HUES48 (cell line): ENCODE measurements around the gene CDH5.

Source experiments
- H3K27ac ChIP-seq: one replicate; pipeline ENCODE4 v1.7.0; 2013; ENCODE audit warnings: low read depth, low read length, inconsistent platforms
- H3K27me3 ChIP-seq: 2 replicates; pipeline ENCODE4 v1.6.1; 2013; ENCODE audit warnings: mild to moderate bottlenecking, low read length; ENCODE audit not compliant: control insufficient read depth, insufficient read depth
- H3K36me3 ChIP-seq: 2 replicates; pipeline ENCODE4 v1.6.1; 2013; ENCODE audit warnings: low read length; ENCODE audit not compliant: control insufficient read depth, insufficient read depth
- H3K4me1 ChIP-seq: 2 replicates; pipeline ENCODE4 v1.6.1; 2013; ENCODE audit warnings: mild to moderate bottlenecking, low read length; ENCODE audit not compliant: control insufficient read depth, insufficient read depth
- H3K4me3 ChIP-seq: 2 replicates; pipeline ENCODE4 v1.5.1; 2013; ENCODE audit warnings: mild to moderate bottlenecking, low read depth, low read length
- H3K9ac ChIP-seq: 2 replicates; pipeline ENCODE4 v1.6.1; 2013; ENCODE audit warnings: mild to moderate bottlenecking, low read depth, low read length, moderate library complexity
- H3K9me3 ChIP-seq: 2 replicates; pipeline ENCODE4 v1.6.1; 2013; ENCODE audit warnings: low read length; ENCODE audit not compliant: control insufficient read depth, insufficient read depth

Gene CDH5

GRCh38 chr16:66334853-66335574 lies 31.5 kb upstream of the CDH5 start:
- H3K27me3 ChIP-seq, result no peaks in the 10 kb centered on the region
- H3K36me3 ChIP-seq, result no peaks in the 10 kb centered on the region
- H3K9me3 ChIP-seq, result no peaks in the 10 kb centered on the region
- no peaks in the 10 kb centered on the region for H3K4me1 ChIP-seq
- H3K4me3 ChIP-seq, result no peak overlapping the region
- H3K27ac ChIP-seq, result no peak overlapping the region
- no peak overlapping the region for H3K9ac ChIP-seq

- Histone ChIP-seq H3K27me3 (no peaks in the 10 kb centered on the region), H3K27ac (no peak overlapping the region), H3K9me3 (no peaks in the 10 kb centered on the region), H3K9ac (no peak overlapping the region), H3K4me3 (no peak overlapping the region), H3K36me3 (no peaks in the 10 kb centered on the region), H3K4me1 (no peaks in the 10 kb centered on the region)
Measured at GRCh38 chr16:66335704-66336329, 30.7 kb upstream of the CDH5 start.

DNA sequence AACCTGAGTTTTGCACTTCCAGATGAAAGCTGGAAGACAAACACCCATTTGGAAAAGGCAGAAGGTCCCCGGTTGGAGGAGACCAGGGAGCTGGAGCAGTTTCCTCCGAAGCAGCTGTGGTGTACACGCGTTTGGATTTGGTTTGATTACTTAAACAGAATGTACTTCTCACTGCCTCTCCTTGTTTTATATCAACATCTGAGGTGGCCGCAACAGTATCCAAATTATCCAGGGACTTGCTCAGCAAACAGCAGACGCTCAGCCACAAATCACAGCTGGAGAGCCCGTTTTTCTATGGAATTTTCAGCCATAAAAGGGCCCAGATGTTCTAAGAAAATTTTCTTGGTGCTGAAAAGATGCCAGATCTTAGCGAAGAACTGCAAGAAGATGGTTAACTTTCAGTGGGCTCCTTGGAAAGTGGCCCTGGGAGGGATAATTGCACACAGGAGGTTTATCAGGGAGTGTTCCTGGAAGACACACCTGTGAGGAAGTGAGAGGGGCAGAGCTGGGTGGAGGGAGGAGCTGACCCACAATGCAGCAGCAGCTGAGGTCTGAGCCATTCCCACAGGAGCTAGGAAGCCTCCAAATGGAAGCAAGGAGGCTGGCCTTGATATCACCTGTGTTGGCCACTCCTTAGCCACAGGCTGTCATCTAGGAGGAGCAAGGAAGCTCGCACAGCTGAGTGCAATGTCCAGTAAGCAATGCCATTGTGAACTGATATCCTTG lies 28.9 kb upstream of the CDH5 start:
- Histone ChIP-seq H3K27me3 (no peaks in the 10 kb centered on the region), H3K4me3 (no peak overlapping the region), H3K4me1 (no peaks in the 10 kb centered on the region; the same call in 1 of the 2 replicates), H3K36me3 (no peaks in the 10 kb centered on the region), H3K9ac (no peak overlapping the region), H3K27ac (no peak overlapping the region), H3K9me3 (no peaks in the 10 kb centered on the region)

DNA sequence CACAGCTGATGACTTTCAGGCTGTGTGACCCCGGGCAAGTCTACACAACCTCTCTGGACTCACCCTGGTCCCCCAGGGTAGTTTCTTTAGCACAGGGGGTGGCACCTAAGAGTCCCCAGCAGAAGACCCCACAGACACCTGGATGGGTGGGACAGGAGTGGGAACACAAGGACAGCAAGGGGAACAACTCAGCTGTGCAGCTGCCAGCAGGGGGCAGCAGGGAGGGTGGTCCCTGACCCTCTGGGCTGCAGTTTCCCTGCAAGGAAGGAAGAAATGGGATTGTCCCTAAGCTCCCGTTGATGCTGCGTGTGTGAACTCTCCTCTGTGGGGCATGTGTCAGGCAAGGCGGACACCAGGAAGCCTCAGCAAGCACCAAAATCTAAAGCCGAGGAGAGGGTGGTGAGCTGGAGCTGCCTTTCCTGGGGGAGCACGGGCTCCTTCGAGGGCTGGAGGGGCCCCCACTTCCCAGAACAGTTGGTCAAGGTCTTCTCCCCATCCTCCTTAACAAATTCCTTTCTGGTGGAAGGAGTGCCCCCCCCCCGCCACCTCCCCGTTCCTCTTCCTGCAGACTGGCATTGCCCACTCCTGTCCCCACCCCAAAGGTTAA lies 24.1 kb upstream of the CDH5 start:
- Histone ChIP-seq H3K9me3 (peaks cover 6% of the 10 kb centered on the region; the same call in 1 of the 2 replicates), H3K9ac (no peak overlapping the region), H3K4me3 (no peak overlapping the region), H3K4me1 (no peaks in the 10 kb centered on the region; the same call in 1 of the 2 replicates), H3K27me3 (no peaks in the 10 kb centered on the region), H3K27ac (no peak overlapping the region), H3K36me3 (no peaks in the 10 kb centered on the region)

- Histone ChIP-seq H3K9me3 (peaks cover 6% of the 10 kb centered on the region; the same call in 1 of the 2 replicates), H3K27ac (no peak overlapping the region), H3K4me1 (no peaks in the 10 kb centered on the region; the same call in 1 of the 2 replicates), H3K4me3 (no peak overlapping the region), H3K27me3 (no peaks in the 10 kb centered on the region), H3K9ac (no peak overlapping the region), H3K36me3 (no peaks in the 10 kb centered on the region)
Measured at GRCh38 chr16:66344533-66345145, 21.9 kb upstream of the CDH5 start.

- H3K4me1 ChIP-seq, result no peaks in the 10 kb centered on the region; the same call in 1 of the 2 replicates
- H3K27me3 ChIP-seq, result no peaks in the 10 kb centered on the region
- H3K36me3 ChIP-seq, result no peaks in the 10 kb centered on the region
Measured at GRCh38 chr16:66346221-66346620, 20.3 kb upstream of the CDH5 start.

DNA sequence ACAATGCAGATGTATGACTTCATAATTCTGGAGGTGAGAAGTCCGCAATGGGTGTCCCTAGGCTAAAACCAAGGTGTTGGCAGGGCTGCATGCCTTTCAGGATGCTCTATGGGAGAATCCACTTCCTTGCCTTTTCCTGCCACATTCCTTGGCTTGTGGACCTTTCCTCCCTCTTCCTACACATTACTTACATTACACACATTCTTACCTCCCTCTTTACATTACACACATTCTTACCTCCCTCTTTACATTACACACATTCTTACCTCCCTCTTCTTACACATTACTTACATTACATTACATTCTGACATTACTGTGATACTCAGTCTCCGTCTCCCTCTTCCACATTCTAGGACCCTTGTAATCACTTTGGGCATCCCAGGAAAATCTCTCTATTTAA lies 14.2 kb upstream of the CDH5 start:
- Histone ChIP-seq H3K4me1 (no peaks in the 10 kb centered on the region), H3K9ac (no peak overlapping the region), H3K27me3 (no peaks in the 10 kb centered on the region), H3K27ac (no peak overlapping the region), H3K9me3 (no peaks in the 10 kb centered on the region), H3K4me3 (no peak overlapping the region), H3K36me3 (no peaks in the 10 kb centered on the region)

More at GRCh38 chr16:66346221-66346620, 20.3 kb upstream of the CDH5 start:
- Histone ChIP-seq H3K9ac (no peak overlapping the region), H3K9me3 (peaks cover 6% of the 10 kb centered on the region; the same call in 1 of the 2 replicates), H3K27ac (no peak overlapping the region), H3K4me3 (no peak overlapping the region)

DNA sequence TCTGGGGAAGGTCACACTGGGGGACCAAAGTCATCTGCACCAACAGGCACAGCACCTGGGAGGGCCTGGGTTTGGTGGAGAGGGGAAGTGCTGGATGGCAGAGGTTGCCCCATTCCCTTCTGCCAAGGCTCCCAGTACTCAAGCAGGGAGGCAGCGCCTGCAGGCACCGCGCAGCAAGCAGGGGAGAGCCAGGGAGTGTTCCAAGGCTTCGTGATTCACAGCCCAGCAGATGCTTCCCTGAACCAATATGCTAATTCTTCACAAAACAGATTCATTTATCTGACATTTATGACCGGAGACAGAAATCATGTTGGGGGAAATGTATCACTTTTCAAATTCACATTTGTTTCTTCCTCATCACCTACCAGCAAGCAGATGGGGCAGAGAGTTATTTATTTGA lies 13.4 kb upstream of the CDH5 start:
- Histone ChIP-seq H3K4me1 (no peaks in the 10 kb centered on the region), H3K9ac (no peak overlapping the region), H3K36me3 (no peaks in the 10 kb centered on the region), H3K4me3 (no peak overlapping the region), H3K9me3 (no peaks in the 10 kb centered on the region), H3K27me3 (no peaks in the 10 kb centered on the region), H3K27ac (no peak overlapping the region)

DNA sequence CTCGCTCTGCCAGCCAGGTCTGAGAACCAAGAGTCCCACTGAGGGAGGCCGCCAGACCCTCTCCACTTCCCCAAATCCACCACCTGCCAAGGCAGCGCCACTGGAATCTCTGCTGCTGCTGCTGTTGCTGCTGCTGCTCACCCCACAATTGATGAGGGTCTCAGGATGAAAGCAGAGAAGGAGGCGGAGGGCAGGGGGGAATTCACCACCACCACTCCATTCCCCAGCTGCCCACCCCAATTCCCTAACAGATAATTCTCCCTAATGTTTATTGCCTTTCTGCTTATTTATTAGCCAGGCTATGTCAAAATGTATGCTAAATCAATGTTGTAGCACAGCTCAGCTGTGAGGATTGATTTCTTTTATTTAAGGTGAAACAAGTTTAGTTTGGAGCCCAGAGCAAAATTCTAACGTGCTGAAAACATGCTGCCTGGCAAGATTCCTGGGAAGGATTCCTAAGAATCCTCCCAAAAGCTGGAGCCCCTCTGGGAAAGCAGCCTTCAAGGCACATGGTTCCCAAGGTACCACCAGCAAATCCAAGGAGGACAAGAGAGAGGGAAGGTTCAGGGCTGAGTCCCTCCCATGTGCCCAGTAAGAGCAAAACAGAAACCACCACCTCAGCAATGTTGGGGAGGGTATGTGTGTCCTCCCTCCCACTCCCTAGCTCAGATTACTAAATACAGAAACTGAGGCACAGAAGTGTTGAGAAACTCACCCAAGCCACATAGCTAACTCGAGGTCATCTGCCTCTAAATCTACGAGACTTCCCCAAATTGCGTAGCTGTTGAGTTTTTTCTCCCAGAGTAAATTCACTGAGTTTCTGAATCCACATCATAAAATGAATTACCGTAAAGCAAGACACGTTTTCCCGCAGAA lies 12.2 kb upstream of the CDH5 start:
- no peaks in the 10 kb centered on the region for H3K36me3 ChIP-seq
- no peak overlapping the region for H3K4me3 ChIP-seq
- H3K4me1 ChIP-seq, result no peaks in the 10 kb centered on the region
- H3K27me3 ChIP-seq, result no peaks in the 10 kb centered on the region
- no peak overlapping the region for H3K27ac ChIP-seq
- no peak overlapping the region for H3K9ac ChIP-seq
- H3K9me3 ChIP-seq, result no peaks in the 10 kb centered on the region

- no peaks in the 10 kb centered on the region for H3K4me1 ChIP-seq
- no peaks in the 10 kb centered on the region for H3K27me3 ChIP-seq
- H3K4me3 ChIP-seq, result no peak overlapping the region
- no peak overlapping the region for H3K9ac ChIP-seq
- H3K27ac ChIP-seq, result no peak overlapping the region
- no peaks in the 10 kb centered on the region for H3K9me3 ChIP-seq
- no peaks in the 10 kb centered on the region for H3K36me3 ChIP-seq
Measured at GRCh38 chr16:66355526-66355925, 11.0 kb upstream of the CDH5 start.
